ENCODE results near the gene KRTAP10-10. TPM values are rescaled to one million over a fixed set of nuclear protein-coding genes. Genes with fewer than 3 reads are reported as not detected.

Gene KRTAP10-10
- polyA plus RNA-seq, 1 donor (not counting 4 experiments of a cell fraction or from before 2014, with no cell fraction given) = not detected

DNA sequence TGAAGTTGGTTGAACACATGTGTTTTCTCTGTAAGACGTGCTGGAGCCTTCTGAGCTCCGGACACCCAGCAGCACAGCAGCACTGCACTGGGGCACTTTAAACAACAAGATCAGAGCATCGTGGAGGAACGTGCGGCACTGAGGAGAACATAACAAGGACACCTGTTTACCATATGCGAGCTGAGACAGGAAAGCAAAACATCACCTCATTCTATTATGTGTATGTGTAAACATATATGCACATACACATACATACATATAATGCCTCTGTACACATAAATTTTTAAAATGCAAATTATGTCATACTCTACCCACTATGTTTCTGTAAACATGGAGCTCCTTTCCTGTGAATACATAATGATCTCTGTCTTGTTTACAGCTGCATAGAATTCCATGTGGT is 41.6 kb upstream of the KRTAP10-10 start:
- H4K20me1 ChIP-seq (ENCODE audit: control insufficient read depth, extremely low read depth, insufficient read depth, low read length) = no peaks in the 10 kb centered on the region
- DNase-seq (ENCODE audit: low read depth, low spot score) = no peak
- H2AFZ ChIP-seq (ENCODE audit: control insufficient read depth, low read length) = no peak overlapping the region
- no peaks in the 10 kb centered on the region for H3K9me1 ChIP-seq (ENCODE audit: control insufficient read depth, extremely low read depth, insufficient read depth, low read length)
- H3K36me3 ChIP-seq (ENCODE audit: control insufficient read depth in 2 of 2, extremely low read depth in 1 of 2, insufficient read depth in 2 of 2, low read length in 2 of 2) = no peaks in the 10 kb centered on the region
- no peaks in the 10 kb centered on the region for H3K27me3 ChIP-seq (ENCODE audit: control insufficient read depth, extremely low read depth, insufficient read depth, low read length)
- no peak for FAIRE-seq
- no peak overlapping the region for H3K4me2 ChIP-seq (ENCODE audit: control insufficient read depth, extremely low read depth, insufficient read depth, low read depth, low read length)
- no peak overlapping the region for H3K27ac ChIP-seq (ENCODE audit: control insufficient read depth, insufficient read depth, low read length)
- no peaks in the 10 kb centered on the region for H3K79me2 ChIP-seq (ENCODE audit: control insufficient read depth, insufficient read depth, low read length)
- H3K4me1 ChIP-seq (ENCODE audit: control insufficient read depth, extremely low read depth, insufficient read depth, low read length) = peaks cover 7% of the 10 kb centered on the region
- no peak overlapping the region for H3K9ac ChIP-seq (ENCODE audit: control insufficient read depth, extremely low read depth, insufficient read depth, low read length)
- H3K9me3 ChIP-seq (ENCODE audit: control insufficient read depth, low read depth, low read length) = no peaks in the 10 kb centered on the region
- TF ChIP-seq, protein P1, sequence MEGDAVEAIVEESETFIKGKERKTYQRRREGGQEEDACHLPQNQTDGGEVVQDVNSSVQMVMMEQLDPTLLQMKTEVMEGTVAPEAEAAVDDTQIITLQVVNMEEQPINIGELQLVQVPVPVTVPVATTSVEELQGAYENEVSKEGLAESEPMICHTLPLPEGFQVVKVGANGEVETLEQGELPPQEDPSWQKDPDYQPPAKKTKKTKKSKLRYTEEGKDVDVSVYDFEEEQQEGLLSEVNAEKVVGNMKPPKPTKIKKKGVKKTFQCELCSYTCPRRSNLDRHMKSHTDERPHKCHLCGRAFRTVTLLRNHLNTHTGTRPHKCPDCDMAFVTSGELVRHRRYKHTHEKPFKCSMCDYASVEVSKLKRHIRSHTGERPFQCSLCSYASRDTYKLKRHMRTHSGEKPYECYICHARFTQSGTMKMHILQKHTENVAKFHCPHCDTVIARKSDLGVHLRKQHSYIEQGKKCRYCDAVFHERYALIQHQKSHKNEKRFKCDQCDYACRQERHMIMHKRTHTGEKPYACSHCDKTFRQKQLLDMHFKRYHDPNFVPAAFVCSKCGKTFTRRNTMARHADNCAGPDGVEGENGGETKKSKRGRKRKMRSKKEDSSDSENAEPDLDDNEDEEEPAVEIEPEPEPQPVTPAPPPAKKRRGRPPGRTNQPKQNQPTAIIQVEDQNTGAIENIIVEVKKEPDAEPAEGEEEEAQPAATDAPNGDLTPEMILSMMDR (optimal IDR thresholded peaks at IDR 0.05 in 1 of 3, IDR thresholded peaks at IDR 0.05 in 1 of 3, conservative IDR thresholded peaks at IDR 0.05 in 1 of 3; ENCODE audit: extremely low read depth in 1 of 3, insufficient read depth in 2 of 3, low read length in 3 of 3) = no peak
- no peak for TF ChIP-seq EZH2 (IDR thresholded peaks at IDR 0.05; ENCODE audit: low read length)
- no peak overlapping the region for H3K4me3 ChIP-seq (ENCODE audit: control insufficient read depth in 2 of 3, extremely low read depth in 1 of 3, insufficient read depth in 2 of 3, low read depth in 1 of 3, low read length in 3 of 3)
- dilution Hi-C loops (cut with MboI; ENCODE audit: extremely low pct_ligation_motif_present, low sequenced_read_pairs) = no loop called here

DNA sequence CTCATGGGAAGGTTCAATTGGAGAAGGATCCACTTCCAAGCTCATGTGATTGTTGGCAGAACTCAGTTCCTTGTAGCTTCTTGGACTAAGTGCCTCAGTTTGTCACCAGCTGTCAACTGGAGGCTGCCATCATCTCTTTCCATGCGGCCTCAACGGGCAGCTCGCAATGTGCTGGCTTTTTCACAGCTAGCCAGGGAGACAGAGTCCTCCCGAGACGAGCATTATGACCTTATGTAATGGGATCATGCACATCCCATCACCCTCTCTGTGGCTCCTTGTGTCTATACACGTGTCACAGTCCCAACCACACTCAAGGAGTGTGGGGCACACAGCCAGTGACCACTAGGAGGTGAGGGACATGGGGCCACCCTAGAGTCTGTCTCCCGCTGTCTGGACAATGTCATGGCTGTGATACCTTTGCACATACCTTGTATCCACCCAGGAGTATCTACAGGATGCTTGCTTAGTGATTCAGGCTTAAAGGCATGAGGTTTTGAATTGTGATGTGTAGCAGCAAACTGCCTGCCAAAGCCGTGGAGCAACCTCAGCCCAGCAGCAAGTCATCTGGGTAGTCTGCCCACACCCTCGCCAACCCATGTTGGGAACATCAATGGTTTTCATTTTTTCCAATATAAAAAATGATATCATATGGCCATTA is 41.0 kb upstream of the KRTAP10-10 start:
- FAIRE-seq = peak; percentile 74
- no peak for DNase-seq (ENCODE audit: low read depth, low spot score)
- H3K4me3 ChIP-seq (ENCODE audit: control insufficient read depth in 2 of 3, extremely low read depth in 1 of 3, insufficient read depth in 2 of 3, low read depth in 1 of 3, low read length in 3 of 3) = no peak overlapping the region

More for the DNA sequence above, 41.0 kb upstream of the KRTAP10-10 start:
- dilution Hi-C loops (cut with MboI; ENCODE audit: extremely low pct_ligation_motif_present, low sequenced_read_pairs) = no loop called here
- Histone ChIP-seq H3K4me2 (ENCODE audit: control insufficient read depth, extremely low read depth, insufficient read depth, low read depth, low read length) (no peak overlapping the region), H3K27me3 (ENCODE audit: control insufficient read depth, extremely low read depth, insufficient read depth, low read length) (no peaks in the 10 kb centered on the region), H3K9me3 (ENCODE audit: control insufficient read depth, low read depth, low read length) (no peaks in the 10 kb centered on the region), H3K79me2 (ENCODE audit: control insufficient read depth, insufficient read depth, low read length) (no peaks in the 10 kb centered on the region), H3K9ac (ENCODE audit: control insufficient read depth, extremely low read depth, insufficient read depth, low read length) (no peak overlapping the region), H4K20me1 (ENCODE audit: control insufficient read depth, extremely low read depth, insufficient read depth, low read length) (no peaks in the 10 kb centered on the region), H3K4me1 (ENCODE audit: control insufficient read depth, extremely low read depth, insufficient read depth, low read length) (peaks cover 7% of the 10 kb centered on the region), H3K27ac (ENCODE audit: control insufficient read depth, insufficient read depth, low read length) (no peak overlapping the region), H3K9me1 (ENCODE audit: control insufficient read depth, extremely low read depth, insufficient read depth, low read length) (no peaks in the 10 kb centered on the region), H3K36me3 (ENCODE audit: control insufficient read depth in 2 of 2, extremely low read depth in 1 of 2, insufficient read depth in 2 of 2, low read length in 2 of 2) (no peaks in the 10 kb centered on the region), H2AFZ (ENCODE audit: control insufficient read depth, low read length) (no peak overlapping the region)
- TF ChIP-seq, protein P1 (optimal IDR thresholded peaks at IDR 0.05 in 1 of 3, IDR thresholded peaks at IDR 0.05 in 1 of 3, conservative IDR thresholded peaks at IDR 0.05 in 1 of 3; ENCODE audit: extremely low read depth in 1 of 3, insufficient read depth in 2 of 3, low read length in 3 of 3) = no peak
- no peak for TF ChIP-seq EZH2 (IDR thresholded peaks at IDR 0.05; ENCODE audit: low read length)

All from keratinocyte (primary cell).